ENCODE measurements around the gene ZNF248. TPM values are rescaled to one million over a fixed set of nuclear protein-coding genes. Genes with fewer than 3 reads are reported as not detected.

The ZNF248 gene
- total RNA-seq, 1 donor from 2014 or later = 0.75 TPM

DNA sequence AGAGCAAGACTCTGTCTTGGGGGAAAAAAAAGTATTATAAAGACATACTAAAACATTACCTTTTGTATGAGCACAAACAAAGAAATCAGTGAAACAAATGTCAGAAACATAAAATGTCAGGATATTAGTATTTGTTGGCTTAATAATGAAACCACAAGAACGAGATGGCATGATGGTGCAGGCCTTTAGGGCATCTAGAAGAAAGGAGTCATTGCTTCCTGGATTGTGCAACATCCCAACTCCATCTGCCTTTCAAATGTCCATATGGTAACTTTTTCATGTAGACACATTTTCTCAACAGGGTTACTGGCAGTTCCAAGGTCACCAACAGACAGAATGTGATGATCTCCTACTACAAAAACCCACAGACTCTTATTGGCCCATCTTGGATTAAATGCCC is 96.6 kb downstream of the ZNF248 start:
- no peak for FAIRE-seq
- Mint-ChIP-seq H3K27ac (ENCODE audit: unreplicated experiment) (no peak overlapping the region), H3K4me1 (ENCODE audit: low read depth, unreplicated experiment) (no peaks in the 10 kb centered on the region), H3K4me3 (ENCODE audit: unreplicated experiment) (no peak overlapping the region), H3K9me3 (ENCODE audit: unreplicated experiment) (peaks cover 17% of the 10 kb centered on the region), H3K36me3 (ENCODE audit: low read depth, unreplicated experiment) (no peaks in the 10 kb centered on the region), H3K27me3 (ENCODE audit: low read depth, unreplicated experiment) (no peaks in the 10 kb centered on the region)
- DNase-seq (ENCODE audit: low read depth) = no peak
- Histone ChIP-seq H3K4me3 (ENCODE audit: insufficient read depth, low read depth, low read length) (no peak overlapping the region), H3K9ac (ENCODE audit: low read length) (no peak overlapping the region), H2AFZ (ENCODE audit: low read depth, low read length) (no peak overlapping the region), H3K27ac (ENCODE audit: low read depth, low read length) (no peak overlapping the region), H3K9me3 (ENCODE audit: insufficient read depth, low read depth, low read length) (no peaks in the 10 kb centered on the region), H4K20me1 (ENCODE audit: insufficient read depth, low read length) (no peaks in the 10 kb centered on the region), H3K4me2 (ENCODE audit: low read length) (no peak overlapping the region), H3K27me3 (ENCODE audit: insufficient read depth, low read length) (no peaks in the 10 kb centered on the region), H3K4me1 (ENCODE audit: insufficient read depth, low read length) (no peaks in the 10 kb centered on the region), H3K36me3 (ENCODE audit: insufficient read depth, low read length) (no peaks in the 10 kb centered on the region), H3K79me2 (ENCODE audit: insufficient read depth, low read length) (no peaks in the 10 kb centered on the region)
- no peak for TF ChIP-seq CTCF (IDR thresholded peaks at IDR 0.05; ENCODE audit: insufficient read depth, low read depth, low read length)
- no peak for TF ChIP-seq EZH2 (IDR thresholded peaks at IDR 0.05; ENCODE audit: insufficient read depth, low read length)

DNA sequence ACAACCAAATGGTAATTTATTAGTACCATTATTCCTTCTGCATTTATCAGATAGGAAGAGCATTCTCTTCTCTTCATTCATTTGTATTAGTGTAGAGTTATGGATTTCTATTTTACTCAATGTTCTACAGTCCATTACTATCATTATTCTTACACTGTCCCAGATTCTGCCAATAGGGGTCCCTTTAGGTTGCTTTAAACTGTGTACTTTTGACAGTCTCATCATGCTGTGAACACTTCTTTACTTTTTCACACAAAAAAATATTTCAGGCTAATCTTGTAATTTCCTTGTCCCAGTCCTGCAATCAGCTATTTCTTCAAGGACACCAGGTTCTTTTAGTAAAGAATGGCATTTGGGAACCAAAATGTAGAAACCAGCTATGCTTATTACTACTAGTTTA is 99.3 kb downstream of the ZNF248 start:
- no peak overlapping the region for H3K27ac ChIP-seq (ENCODE audit: low read depth, low read length)
- no peaks in the 10 kb centered on the region for H3K36me3 ChIP-seq (ENCODE audit: insufficient read depth, low read length)

More for the DNA sequence above, 99.3 kb downstream of the ZNF248 start:
- Mint-ChIP-seq H3K27me3 (ENCODE audit: low read depth, unreplicated experiment) (no peaks in the 10 kb centered on the region), H3K27ac (ENCODE audit: unreplicated experiment) (no peak overlapping the region), H3K9me3 (ENCODE audit: unreplicated experiment) (peaks cover 11% of the 10 kb centered on the region), H3K4me1 (ENCODE audit: low read depth, unreplicated experiment) (no peaks in the 10 kb centered on the region), H3K4me3 (ENCODE audit: unreplicated experiment) (no peak overlapping the region), H3K36me3 (ENCODE audit: low read depth, unreplicated experiment) (no peaks in the 10 kb centered on the region)
- Histone ChIP-seq H3K4me2 (ENCODE audit: low read length) (no peak overlapping the region), H3K4me1 (ENCODE audit: insufficient read depth, low read length) (no peaks in the 10 kb centered on the region), H2AFZ (ENCODE audit: low read depth, low read length) (no peak overlapping the region), H3K27me3 (ENCODE audit: insufficient read depth, low read length) (no peaks in the 10 kb centered on the region), H3K9ac (ENCODE audit: low read length) (no peak overlapping the region), H3K4me3 (ENCODE audit: insufficient read depth, low read depth, low read length) (no peak overlapping the region), H3K9me3 (ENCODE audit: insufficient read depth, low read depth, low read length) (no peaks in the 10 kb centered on the region), H4K20me1 (ENCODE audit: insufficient read depth, low read length) (no peaks in the 10 kb centered on the region), H3K79me2 (ENCODE audit: insufficient read depth, low read length) (no peaks in the 10 kb centered on the region)
- no peak for DNase-seq (ENCODE audit: low read depth)
- TF ChIP-seq CTCF (IDR thresholded peaks at IDR 0.05; ENCODE audit: insufficient read depth, low read depth, low read length) = no peak
- TF ChIP-seq EZH2 (IDR thresholded peaks at IDR 0.05; ENCODE audit: insufficient read depth, low read length) = no peak
- FAIRE-seq = no peak

Measured in astrocyte (in vitro differentiated cells and primary cell).